OCI-LY1 (cell line): ENCODE data around the gene AKIP1.

Source experiments
- H2AFZ ChIP-seq: fragments of 200-600 bp; sonication (generic), shearing (Covaris generic); 2 replicates; pipeline ENCODE4 v1.6.0; 2014; ENCODE audit warnings: antibody characterized with exemption, mild to moderate bottlenecking, low read length
- H3F3A ChIP-seq: fragments of 200-600 bp; sonication (generic), shearing (Covaris generic); 2 replicates; pipeline ENCODE4 v1.6.0; 2014; ENCODE audit warnings: mild to moderate bottlenecking, antibody characterized with exemption, low read length, moderate library complexity; ENCODE audit not compliant: insufficient read depth
- H3K27ac ChIP-seq: fragments of 200-600 bp; sonication (generic); 2 replicates; pipeline ENCODE4 v1.5.1; 2014; ENCODE audit warnings: low read length, mixed run types, mild to moderate bottlenecking, low read depth; ENCODE audit not compliant: poor library complexity, severe bottlenecking
- H3K27me3 ChIP-seq: fragments of 200-600 bp; sonication (generic); 2 replicates; pipeline ENCODE4 v1.6.0; 2014; ENCODE audit warnings: antibody characterized with exemption, mild to moderate bottlenecking, low read length, moderate library complexity; ENCODE audit not compliant: insufficient read depth
- H3K36me3 ChIP-seq: fragments of 200-600 bp; sonication (generic); 2 replicates; pipeline ENCODE4 v1.6.1; 2014; ENCODE audit warnings: mild to moderate bottlenecking, antibody characterized with exemption, low read length, moderate library complexity, mixed read lengths; ENCODE audit not compliant: insufficient read depth
- H3K4me1 ChIP-seq: fragments of 200-600 bp; sonication (generic); 2 replicates; pipeline ENCODE4 v1.5.1; 2014; ENCODE audit warnings: mild to moderate bottlenecking, low read length, moderate library complexity; ENCODE audit not compliant: insufficient read depth, severe bottlenecking
- H3K4me2 ChIP-seq: fragments of 200-600 bp; sonication (generic), shearing (Covaris generic); 2 replicates; pipeline ENCODE4 v1.6.1; 2014; ENCODE audit warnings: low read length
- H3K4me3 ChIP-seq: fragments of 200-600 bp; sonication (generic); 2 replicates; pipeline ENCODE4 v1.5.1; 2014; ENCODE audit warnings: low read length, low read depth, mild to moderate bottlenecking, mixed read lengths; ENCODE audit not compliant: poor library complexity, severe bottlenecking
- H3K79me2 ChIP-seq: fragments of 200-600 bp; shearing (Covaris generic); 2 replicates; pipeline ENCODE4 v1.6.1; 2016; ENCODE audit warnings: mixed run types, low read length, mixed read lengths; ENCODE audit not compliant: insufficient read depth
- H3K9ac ChIP-seq: fragments of 200-600 bp; sonication (generic), shearing (Covaris generic); 2 replicates; pipeline ENCODE4 v1.6.1; 2014; ENCODE audit warnings: mild to moderate bottlenecking, low read length, mixed read lengths
- H3K9me2 ChIP-seq: fragments of 200-600 bp; sonication (generic), shearing (Covaris generic); 2 replicates; pipeline ENCODE4 v1.6.1; 2014; ENCODE audit warnings: low read depth, mild to moderate bottlenecking, low read length, mixed read lengths
- H3K9me3 ChIP-seq: fragments of 200-600 bp; shearing (Covaris generic); 2 replicates; pipeline ENCODE4 v1.6.1; 2014; ENCODE audit warnings: low read length, mixed read lengths
- H4K20me1 ChIP-seq: fragments of 200-600 bp; sonication (generic), shearing (Covaris generic); 2 replicates; pipeline ENCODE4 v1.6.0; 2016; ENCODE audit warnings: mild to moderate bottlenecking, low read length; ENCODE audit not compliant: insufficient read depth
- CTCF ChIP-seq: fragments of 200-600 bp; sonication (generic), shearing (Covaris generic); IDR thresholded peaks from 2 replicates; pipeline ENCODE4 v1.5.1; 2017; ENCODE audit warnings: mild to moderate bottlenecking, antibody characterized with exemption, low read length, moderate library complexity, mixed read lengths
- EZH2 ChIP-seq: fragments of 200-600 bp; sonication (generic), shearing (Covaris generic); IDR thresholded peaks from 2 replicates; pipeline ENCODE4 v1.8.0; 2017; ENCODE audit warnings: borderline replicate concordance, mixed run types, mild to moderate bottlenecking, antibody characterized with exemption, low read length, moderate library complexity, mixed read lengths

The AKIP1 gene

GRCh38 chr11:8867035-8867434, 44.0 kb upstream of the AKIP1 start:
- no peak for TF ChIP-seq CTCF
- no peak for TF ChIP-seq EZH2
- Histone ChIP-seq H3K9me3 (no peaks in the 10 kb centered on the region), H4K20me1 (no peaks in the 10 kb centered on the region), H3K27ac (no peak overlapping the region), H3F3A (no peaks in the 10 kb centered on the region), H2AFZ (no peak overlapping the region), H3K9me2 (no peaks in the 10 kb centered on the region), H3K4me1 (no peaks in the 10 kb centered on the region), H3K4me3 (no peak overlapping the region), H3K36me3 (no peaks in the 10 kb centered on the region), H3K79me2 (no peaks in the 10 kb centered on the region), H3K4me2 (no peak overlapping the region), H3K9ac (no peak overlapping the region), H3K27me3 (no peaks in the 10 kb centered on the region)

- Histone ChIP-seq H3K27ac (no peak overlapping the region), H4K20me1 (no peaks in the 10 kb centered on the region), H3K36me3 (no peaks in the 10 kb centered on the region), H3K9me3 (no peaks in the 10 kb centered on the region), H3K9ac (no peak overlapping the region), H3K4me1 (no peaks in the 10 kb centered on the region), H3K4me2 (no peak overlapping the region), H3K79me2 (no peaks in the 10 kb centered on the region), H3K27me3 (no peaks in the 10 kb centered on the region), H2AFZ (no peak overlapping the region), H3F3A (no peaks in the 10 kb centered on the region), H3K4me3 (no peak overlapping the region), H3K9me2 (no peaks in the 10 kb centered on the region)
- TF ChIP-seq CTCF (no peak), EZH2 (no peak)
Measured at GRCh38 chr11:8867931-8868631, 42.9 kb upstream of the AKIP1 start.

GRCh38 chr11:8870411-8871170, 40.4 kb upstream of the AKIP1 start:
- H3K4me1 ChIP-seq = no peaks in the 10 kb centered on the region
- no peak overlapping the region for H2AFZ ChIP-seq
- no peaks in the 10 kb centered on the region for H3K79me2 ChIP-seq
- H4K20me1 ChIP-seq = no peaks in the 10 kb centered on the region
- H3K27ac ChIP-seq = no peak overlapping the region
- TF ChIP-seq CTCF = no peak
- no peak for TF ChIP-seq EZH2
- no peaks in the 10 kb centered on the region for H3F3A ChIP-seq
- H3K4me3 ChIP-seq = no peak overlapping the region
- no peak overlapping the region for H3K4me2 ChIP-seq
- no peak overlapping the region for H3K9ac ChIP-seq
- H3K9me2 ChIP-seq = no peaks in the 10 kb centered on the region
- H3K9me3 ChIP-seq = no peaks in the 10 kb centered on the region
- no peaks in the 10 kb centered on the region for H3K36me3 ChIP-seq
- no peaks in the 10 kb centered on the region for H3K27me3 ChIP-seq
